Measurements from ENCODE around the gene LRRC2. TPM values are rescaled to one million over a fixed set of nuclear protein-coding genes. Genes with fewer than 3 reads are reported as not detected.

Gene LRRC2
- total and polyA plus RNA-seq, 2 of the 13 experiments (the other 11 are each of a cell fraction or from before 2014, with no cell fraction given): 0.27 to 0.58 TPM

DNA sequence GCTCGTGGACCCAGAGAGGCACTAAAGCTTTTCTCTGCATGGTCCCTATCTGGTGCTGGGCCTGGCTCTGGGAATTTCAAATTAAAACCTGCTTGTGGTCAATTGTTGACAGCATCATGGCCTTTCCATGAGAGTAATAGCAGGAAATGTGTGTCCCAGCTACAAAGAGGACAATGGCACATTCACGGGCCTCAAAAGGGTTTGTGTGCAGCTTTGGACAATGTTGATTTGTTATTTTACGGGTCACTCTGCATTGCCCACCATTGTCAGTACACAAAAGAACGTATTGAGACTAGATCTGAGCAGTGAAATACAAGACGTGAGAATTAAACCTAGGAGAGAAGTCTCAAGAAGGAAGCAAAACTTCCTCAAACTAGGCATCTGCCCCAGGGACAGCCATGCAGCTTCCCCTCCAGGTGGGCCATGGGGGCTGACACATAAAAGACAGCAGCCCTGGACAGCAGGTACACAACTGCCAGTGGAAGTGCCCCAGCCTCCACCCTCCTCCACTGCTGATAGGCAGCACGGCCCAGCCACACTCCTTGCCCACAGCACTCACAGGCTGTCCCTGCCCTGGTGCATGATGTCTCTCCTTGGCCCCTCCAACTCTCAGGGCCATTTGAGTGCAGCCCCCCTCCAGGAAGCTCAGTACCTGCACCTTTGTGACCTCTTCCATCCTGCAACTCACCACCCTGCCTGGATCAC, 85.5 kb downstream of the LRRC2 start (continued):
- TF ChIP-seq LCORL (IDR thresholded peaks at IDR 0.05): no peak
- TF ChIP-seq LCORL (CRISPR knock-in tag; IDR thresholded peaks at IDR 0.05): no peak
- no peak for TF ChIP-seq CC2D1A (CRISPR knock-in tag; IDR thresholded peaks at IDR 0.05)
- TF ChIP-seq, protein P1, sequence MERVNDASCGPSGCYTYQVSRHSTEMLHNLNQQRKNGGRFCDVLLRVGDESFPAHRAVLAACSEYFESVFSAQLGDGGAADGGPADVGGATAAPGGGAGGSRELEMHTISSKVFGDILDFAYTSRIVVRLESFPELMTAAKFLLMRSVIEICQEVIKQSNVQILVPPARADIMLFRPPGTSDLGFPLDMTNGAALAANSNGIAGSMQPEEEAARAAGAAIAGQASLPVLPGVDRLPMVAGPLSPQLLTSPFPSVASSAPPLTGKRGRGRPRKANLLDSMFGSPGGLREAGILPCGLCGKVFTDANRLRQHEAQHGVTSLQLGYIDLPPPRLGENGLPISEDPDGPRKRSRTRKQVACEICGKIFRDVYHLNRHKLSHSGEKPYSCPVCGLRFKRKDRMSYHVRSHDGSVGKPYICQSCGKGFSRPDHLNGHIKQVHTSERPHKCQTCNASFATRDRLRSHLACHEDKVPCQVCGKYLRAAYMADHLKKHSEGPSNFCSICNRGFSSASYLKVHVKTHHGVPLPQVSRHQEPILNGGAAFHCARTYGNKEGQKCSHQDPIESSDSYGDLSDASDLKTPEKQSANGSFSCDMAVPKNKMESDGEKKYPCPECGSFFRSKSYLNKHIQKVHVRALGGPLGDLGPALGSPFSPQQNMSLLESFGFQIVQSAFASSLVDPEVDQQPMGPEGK (CRISPR knock-in tag; IDR thresholded peaks at IDR 0.05): no peak
- TF ChIP-seq NR2F2 (IDR thresholded peaks at IDR 0.05; ENCODE audit: borderline replicate concordance, low read depth): no peak
- TF ChIP-seq ZNF747 (CRISPR knock-in tag; IDR thresholded peaks at IDR 0.05; ENCODE audit: borderline replicate concordance): no peak
- TF ChIP-seq PRMT3 (CRISPR knock-in tag; IDR thresholded peaks at IDR 0.05; ENCODE audit: borderline replicate concordance, low read depth): no peak
- TF ChIP-seq ZNF101 (CRISPR knock-in tag; IDR thresholded peaks at IDR 0.05; ENCODE audit: borderline replicate concordance, low read depth): no peak
- TF ChIP-seq ZFP1 (CRISPR knock-in tag; IDR thresholded peaks at IDR 0.05): no peak
- TF ChIP-seq HNRNPH1 (optimal IDR thresholded peaks at IDR 0.05; ENCODE audit: low read depth, low read length): no peak

DNA sequence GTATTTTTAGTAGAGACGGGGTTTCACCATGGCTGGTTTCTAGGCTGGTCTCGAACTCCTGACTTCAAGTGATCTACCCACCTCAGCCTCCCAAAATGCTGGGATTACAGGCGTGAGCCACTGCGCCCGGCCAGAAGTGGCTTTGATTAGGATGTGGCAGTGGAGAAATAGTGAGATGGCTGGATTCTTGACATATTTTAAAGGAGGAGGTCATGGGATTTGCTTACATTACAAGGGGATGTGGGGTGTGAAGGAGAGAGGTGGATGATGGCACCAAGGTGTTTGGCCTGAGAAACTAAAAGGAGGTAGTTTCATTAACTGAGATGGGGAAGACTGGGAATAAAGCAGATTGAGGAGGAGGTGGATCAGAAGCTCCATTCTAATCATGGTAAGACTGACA, 86.4 kb downstream of the LRRC2 start:
- POLR2A ChIA-PET: no interaction called here
- in situ Hi-C loops (cut with HindIII; ENCODE audit: extremely low pct_ligation_motif_present, low pct_unique_long_range_greater_than_20kb): loop anchor here (10.0 kb wide), 1 partner anchor 185 kb away; no protein-coding TSS in a partner anchor
- no peak for TF ChIP-seq ONECUT2 (CRISPR knock-in tag; IDR thresholded peaks at IDR 0.05)
- no peak for TF ChIP-seq ATF7 (IDR thresholded peaks at IDR 0.05)
- TF ChIP-seq ATF7 (CRISPR knock-in tag; IDR thresholded peaks at IDR 0.05): no peak
- no peak for TF ChIP-seq EEA1 (CRISPR knock-in tag; IDR thresholded peaks at IDR 0.05; ENCODE audit: borderline replicate concordance)

More for the DNA sequence above, 86.4 kb downstream of the LRRC2 start:
- ATAC-seq: no peak
- Histone ChIP-seq H3K79me2 (ENCODE audit: insufficient read depth, low read length) (no peaks in the 10 kb centered on the region), H3K27me3 (ENCODE audit: control insufficient read depth in 1 of 2, insufficient read depth in 2 of 2, low read length in 2 of 2) (peaks cover 0 to 3% of the 10 kb centered on the region in 2 experiments; a peak in 1 of 5 replicates), H4K20me1 (ENCODE audit: insufficient read depth, low read length) (no peaks in the 10 kb centered on the region), H3K36me3 (replicated peaks in 1 of 2; ENCODE audit: control insufficient read depth in 1 of 2, insufficient read depth in 2 of 2, low read length in 2 of 2) (no peaks in the 10 kb centered on the region), H3K27ac (ENCODE audit: extremely low read length, insufficient read depth, low read length) (no peak overlapping the region), H2AFZ (ENCODE audit: low read length) (no peak overlapping the region), H3K4me1 (ENCODE audit: insufficient read depth, low read length) (peaks cover under 1% of the 10 kb centered on the region; the same call in 1 of the 2 replicates), H3K4me3 (replicated peaks in 1 of 3; ENCODE audit: insufficient read depth in 1 of 3, low read depth in 2 of 3, low read length in 3 of 3) (no peak overlapping the region), H3K4me2 (ENCODE audit: low read depth, low read length) (no peak overlapping the region), H3K9me3 (ENCODE audit: low read length) (no peaks in the 10 kb centered on the region), H3K9ac (ENCODE audit: insufficient read depth, low read depth, low read length) (no peak overlapping the region)
- CTCF ChIA-PET (ENCODE audit: low intra/inter-chr PET ratio, low total read pairs): no interaction called here
- no peak for DNase-seq (ENCODE audit: low spot score)
- BruUV-seq (replicated peaks): no TSS peak
- no peak for FAIRE-seq
- WGBS (ENCODE audit: low lambda C conversion rate): 41% methylated on average over 5 of the region's 5 CpGs
- intact Hi-C loops (cut with micrococcal nuclease; ENCODE audit: unreplicated experiment): no loop called here

All from HepG2 (cell line).